ENCODE results near the gene TASOR2.

Gene TASOR2

DNA sequence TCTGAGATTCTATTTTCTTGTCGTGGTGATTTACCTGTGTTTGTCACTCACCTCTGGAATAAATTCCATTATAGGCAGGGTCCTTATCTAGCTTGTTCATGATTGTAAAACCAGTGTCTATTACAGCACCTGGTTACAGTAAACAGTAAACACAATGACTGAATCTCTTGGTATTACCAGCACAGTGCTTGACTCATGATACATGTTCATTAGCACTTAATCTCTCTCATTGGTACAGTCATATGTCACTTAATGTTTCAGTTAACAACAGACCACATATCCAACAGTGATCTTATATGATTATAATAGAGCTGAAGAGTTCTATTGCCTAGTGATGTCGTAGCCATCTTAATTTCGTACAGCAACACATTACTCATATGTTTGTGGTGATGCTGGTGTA is 1.6 kb upstream of the TASOR2 start:
- DNase-seq (ENCODE audit: low spot score) = no peak

- DNase-seq (ENCODE audit: low spot score) = peak; percentile 69
These were observed 529 bp downstream of the TASOR2 start for GRCh38 chr10:5684971-5685763.

DNA sequence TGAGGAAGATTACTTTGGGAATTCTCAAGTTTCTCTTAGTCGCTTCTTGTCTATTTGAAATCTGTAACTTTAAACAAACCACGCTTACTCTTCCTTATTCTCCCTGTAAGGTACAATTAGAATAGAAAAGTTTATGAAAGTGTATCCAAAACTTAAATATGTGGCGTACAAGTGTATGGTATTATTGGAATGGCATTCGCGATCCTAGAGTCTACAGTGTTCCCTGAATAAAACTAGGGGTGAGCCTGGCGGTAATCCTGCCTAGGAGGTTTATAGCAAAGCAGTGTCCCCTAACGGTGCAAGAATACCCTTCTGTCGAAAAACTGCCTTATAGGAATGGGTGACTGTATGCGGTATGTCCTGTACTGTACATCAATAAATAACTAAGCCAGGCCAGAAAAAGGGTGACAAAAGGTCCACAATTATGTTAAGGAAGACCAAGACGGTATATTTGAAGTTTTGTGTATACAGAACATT is 1.2 kb downstream of the TASOR2 start:
- DNase-seq (ENCODE audit: low spot score) = no peak

DNA sequence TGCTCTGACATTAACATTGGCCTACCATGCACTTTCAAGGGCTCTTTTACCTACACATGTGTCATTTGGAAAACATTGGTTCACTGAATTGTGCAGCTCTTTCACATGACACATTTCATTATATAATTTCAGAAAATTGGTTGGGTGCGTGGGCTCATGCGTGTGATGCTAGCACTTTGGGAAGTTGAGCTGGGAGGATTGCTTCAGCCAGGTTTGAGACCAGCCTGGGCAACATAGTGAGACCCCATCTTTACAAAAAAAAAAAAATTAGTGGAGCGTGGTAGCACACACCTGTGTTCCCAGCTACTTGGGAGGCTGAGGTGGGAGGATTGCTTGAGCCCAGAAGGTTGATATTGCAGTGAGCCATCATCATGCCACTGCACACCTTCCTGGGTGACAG is 3.9 kb downstream of the TASOR2 start:
- no peak for DNase-seq (ENCODE audit: low spot score)

GRCh38 chr10:5691786-5692185 is 7.1 kb downstream of the TASOR2 start:
- no peak for DNase-seq (ENCODE audit: low spot score)

DNA sequence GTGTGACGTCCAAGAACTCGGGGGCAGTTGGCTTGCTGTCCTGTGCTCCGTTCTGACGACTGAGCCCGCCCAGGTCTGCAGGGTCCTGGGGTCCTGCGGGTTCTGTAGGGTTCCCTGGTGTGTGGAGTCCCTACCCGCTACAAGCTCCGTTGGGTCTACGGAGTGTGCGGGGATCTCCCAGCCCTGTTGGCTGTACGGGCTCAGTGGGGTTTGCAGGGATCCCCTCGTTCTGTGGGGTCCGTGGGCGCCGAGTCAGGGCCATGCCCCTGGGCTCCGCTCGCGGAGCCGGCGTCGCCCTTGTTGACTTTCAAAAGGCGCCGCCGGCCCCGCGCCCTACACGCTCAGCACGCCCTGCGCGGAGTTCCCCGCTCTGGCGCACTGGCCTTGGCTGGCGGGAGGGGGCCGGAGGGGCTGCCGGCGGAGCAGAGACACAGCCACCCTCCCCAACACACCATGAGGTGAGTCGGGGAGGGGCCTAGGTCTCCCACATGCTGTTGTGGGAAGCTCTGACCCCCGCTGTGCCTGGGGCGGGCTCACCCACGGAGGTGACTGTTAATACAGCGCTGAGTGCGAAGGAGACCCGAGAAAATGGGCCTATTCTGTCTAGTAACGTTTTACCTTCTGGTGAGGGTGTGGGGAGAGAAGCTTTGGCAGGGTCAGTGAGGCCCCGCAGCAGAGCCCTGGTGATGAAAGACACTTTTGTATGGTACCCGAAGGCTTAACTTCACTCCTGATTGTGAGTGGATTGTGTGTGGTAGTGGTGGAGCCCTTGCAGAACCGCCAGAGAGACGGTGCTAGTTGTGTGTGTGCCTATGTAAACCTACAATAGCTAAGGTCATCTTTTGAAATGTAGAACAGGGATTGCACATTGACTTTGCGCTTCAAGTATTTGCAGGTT is 8.1 kb downstream of the TASOR2 start:
- DNase-seq (ENCODE audit: low spot score) = no peak

GRCh38 chr10:5694573-5694972 is 9.9 kb downstream of the TASOR2 start:
- no peak for DNase-seq (ENCODE audit: low spot score)

GRCh38 chr10:5697342-5697741 is 12.7 kb downstream of the TASOR2 start:
- DNase-seq (ENCODE audit: low spot score) = no peak

DNA sequence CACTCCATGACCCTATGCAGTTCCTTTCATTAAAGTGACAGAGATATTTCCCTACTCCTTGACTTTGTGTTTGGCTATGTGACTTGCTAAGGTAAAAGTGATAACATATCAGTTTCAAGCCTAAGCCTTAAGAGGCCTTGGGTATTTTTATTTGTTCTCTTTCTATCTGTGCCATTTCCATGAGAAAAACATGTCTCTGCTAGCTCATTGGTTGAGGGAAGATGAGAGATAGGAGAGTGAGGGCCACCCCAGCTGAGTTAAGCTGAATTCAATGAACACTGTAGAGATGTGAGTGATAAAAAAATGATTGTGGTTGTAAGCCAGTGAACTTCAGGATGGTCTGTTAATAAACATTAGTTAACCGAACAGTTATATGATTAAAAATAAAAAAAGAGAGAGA is 13.4 kb downstream of the TASOR2 start:
- DNase-seq (ENCODE audit: low spot score) = no peak

DNA sequence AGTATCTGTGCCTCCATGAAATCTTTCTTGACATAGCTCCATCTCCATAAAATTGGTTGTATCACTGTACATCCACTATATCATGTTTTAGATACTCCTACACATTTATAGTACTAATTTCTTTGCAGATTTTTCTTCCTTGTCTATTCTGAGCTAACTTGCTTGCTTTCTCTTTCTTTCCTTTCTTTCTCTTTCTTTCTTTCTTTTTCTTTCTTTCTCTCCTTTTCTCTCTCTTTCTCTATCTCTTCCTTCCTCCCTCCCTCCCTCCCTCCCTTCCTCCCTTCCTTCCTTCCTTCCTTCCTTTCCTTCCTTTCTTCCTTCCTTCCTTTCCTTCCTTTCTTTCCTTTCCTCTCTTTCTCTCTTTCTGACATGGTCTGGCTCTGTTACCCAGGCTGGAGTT is 23.7 kb downstream of the TASOR2 start:
- DNase-seq (ENCODE audit: low spot score) = no peak

DNA sequence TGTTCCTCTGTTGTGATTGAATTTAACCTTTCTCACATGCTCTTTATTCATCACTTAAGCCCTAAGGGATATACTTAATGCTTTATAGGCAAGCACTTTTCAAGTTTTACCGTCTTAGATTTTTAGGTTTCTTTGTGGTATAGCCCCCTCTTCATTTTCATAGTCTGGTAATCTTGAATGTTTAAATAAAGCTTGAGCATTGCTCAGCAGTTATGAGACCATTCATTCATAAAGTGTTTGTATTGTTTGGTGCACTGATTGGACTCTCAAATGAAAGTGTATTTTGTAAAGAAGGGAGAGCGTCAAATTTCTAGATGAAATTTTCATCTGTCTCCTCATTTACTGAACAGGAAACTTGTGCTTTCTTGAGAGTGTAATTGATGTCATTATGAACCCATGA is 25.2 kb downstream of the TASOR2 start:
- DNase-seq (ENCODE audit: low spot score) = no peak

GRCh38 chr10:5710859-5711258 is 26.2 kb downstream of the TASOR2 start:
- no peak for DNase-seq (ENCODE audit: low spot score)

DNA sequence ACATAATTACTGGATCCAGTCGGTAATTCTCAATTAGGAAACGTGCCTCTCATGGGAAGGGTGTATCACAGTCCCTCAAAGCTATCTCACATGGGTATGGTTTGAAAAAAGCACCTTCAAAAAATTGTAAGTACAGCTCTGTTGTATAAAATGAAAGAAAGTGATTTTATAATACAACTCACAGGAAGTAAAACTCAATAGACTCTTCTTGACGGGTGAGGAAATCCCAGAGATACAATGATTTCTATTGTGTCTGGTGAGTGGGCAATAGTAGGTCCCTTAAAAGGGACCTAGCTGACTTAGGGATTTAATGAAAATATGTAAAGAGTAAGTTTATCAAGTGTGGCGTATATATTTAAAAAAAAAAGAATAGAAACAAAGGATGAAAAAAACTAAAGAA is 27.0 kb downstream of the TASOR2 start:
- no peak for DNase-seq (ENCODE audit: low spot score)

DNA sequence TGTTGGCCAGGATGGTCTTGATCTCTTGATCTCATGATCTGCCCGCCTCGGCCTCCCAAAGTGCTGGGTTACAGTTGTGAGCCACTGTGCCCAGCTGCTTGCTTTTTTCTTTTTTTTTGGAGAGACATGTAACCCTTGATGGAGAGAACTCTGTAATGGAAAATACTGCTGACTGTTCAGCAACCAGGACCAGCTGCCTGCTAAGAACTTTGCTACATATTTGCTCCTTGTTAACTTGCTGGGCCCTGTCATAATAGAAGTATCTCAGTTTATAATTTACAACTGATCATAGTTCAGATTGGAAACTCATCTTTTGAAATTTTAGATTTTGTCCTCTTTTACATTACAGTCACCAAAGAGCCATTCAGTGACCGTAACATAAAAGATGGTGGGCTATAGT is 34.9 kb downstream of the TASOR2 start:
- no peak for DNase-seq (ENCODE audit: low spot score)

GRCh38 chr10:5720182-5720581 is 35.5 kb downstream of the TASOR2 start:
- DNase-seq (ENCODE audit: low spot score) = no peak

DNA sequence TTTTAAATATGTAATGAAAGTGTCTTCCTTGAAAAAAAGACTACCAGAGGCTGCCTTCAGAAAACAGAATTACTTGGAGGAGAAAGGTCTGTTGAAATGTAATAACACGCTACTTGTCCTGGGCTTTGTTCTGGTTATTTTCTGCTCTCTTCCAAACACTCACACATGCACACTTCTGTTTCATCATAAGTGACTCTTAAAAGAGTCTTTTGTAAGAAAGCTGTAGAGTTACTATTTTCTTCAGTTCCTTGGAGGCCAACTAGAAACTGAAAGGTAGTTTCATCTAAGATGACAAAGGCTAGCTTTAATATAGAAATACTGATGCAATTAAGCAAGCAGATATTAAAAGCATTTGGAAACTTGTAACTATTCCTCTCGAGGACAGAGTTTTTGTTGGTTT is 39.1 kb downstream of the TASOR2 start:
- no peak for DNase-seq (ENCODE audit: low spot score)

DNA sequence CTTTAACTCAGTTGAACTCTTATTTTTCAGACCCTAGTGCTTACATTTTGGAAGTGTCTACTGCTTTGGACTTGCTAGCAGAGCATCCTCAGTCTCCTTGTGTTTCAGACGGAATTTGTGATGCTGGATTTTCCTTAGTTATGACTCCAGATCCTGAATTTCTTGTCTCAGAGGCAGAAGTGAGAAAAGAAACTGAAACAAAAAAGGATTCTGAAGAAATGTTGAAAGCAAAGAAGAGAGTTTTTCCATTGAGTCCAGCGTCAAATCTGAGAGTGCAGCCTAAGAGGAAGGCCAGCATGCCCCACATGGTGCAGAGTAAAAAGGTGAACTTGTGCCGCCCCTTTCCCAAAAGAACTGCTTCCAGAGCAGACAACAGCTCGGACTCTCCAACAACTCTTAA is 46.1 kb downstream of the TASOR2 start:
- DNase-seq (ENCODE audit: low spot score) = no peak

- no peak for DNase-seq (ENCODE audit: low spot score)
These were observed 46.9 kb downstream of the TASOR2 start for GRCh38 chr10:5731559-5731958.

DNA sequence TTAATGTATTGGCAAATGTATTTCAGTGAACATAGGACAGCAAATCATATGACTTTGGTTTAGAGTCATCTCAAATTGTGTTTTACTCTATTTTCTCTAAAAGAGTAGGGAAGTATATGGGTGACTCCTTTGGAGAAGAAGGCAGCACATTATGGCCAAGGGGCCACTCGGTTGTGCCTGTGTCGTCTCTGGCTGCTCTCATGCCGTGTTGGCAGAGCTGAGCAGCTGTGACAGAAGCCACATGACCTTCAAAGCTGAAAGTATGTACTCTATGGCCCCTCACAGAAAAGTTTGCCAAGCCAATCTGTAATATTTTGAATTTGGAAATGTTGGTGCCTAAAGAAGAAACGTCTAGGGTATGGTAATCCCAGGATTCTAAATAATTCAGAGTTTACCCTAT is 47.5 kb downstream of the TASOR2 start:
- DNase-seq (ENCODE audit: low spot score) = no peak
